Ectodermal cell (in vitro differentiated cells): ENCODE measurements around the gene BAZ2B.
A peak's percentile ranks its signal among the peaks of the same experiment; 100 is the strongest.

Experiments used
- H3K27ac ChIP-seq: 2 replicates; pipeline ENCODE4 v1.7.0; 2013; ENCODE audit warnings: mild to moderate bottlenecking, low read depth, low read length; ENCODE audit not compliant: insufficient read depth, poor library complexity, severe bottlenecking
- H3K27me3 ChIP-seq: 2 replicates; pipeline ENCODE4 v1.7.0; 2013; ENCODE audit warnings: mild to moderate bottlenecking, low read length; ENCODE audit not compliant: insufficient read depth, control insufficient read depth, poor library complexity, severe bottlenecking
- H3K36me3 ChIP-seq: one replicate; pipeline ENCODE4 v1.7.0; 2013; ENCODE audit warnings: low read length; ENCODE audit not compliant: control insufficient read depth, insufficient read depth
- H3K4me1 ChIP-seq: one replicate; pipeline ENCODE4 v1.7.0; 2013; ENCODE audit warnings: low read length; ENCODE audit not compliant: control insufficient read depth, insufficient read depth
- H3K4me3 ChIP-seq: 2 replicates; pipeline ENCODE4 v1.7.0; 2013; ENCODE audit warnings: low read depth, low read length, control low read depth; ENCODE audit not compliant: insufficient read depth
- H3K9me3 ChIP-seq: 2 replicates; pipeline ENCODE4 v1.7.0; 2013; ENCODE audit warnings: mild to moderate bottlenecking, low read length, moderate library complexity; ENCODE audit not compliant: control insufficient read depth
- WGBS, 2 experiments: methylation state at CpG; one replicate each; pipeline ENCODE4 v1.1.7; 2013; ENCODE audit warnings: missing lambda C conversion rate in 2 of 2; 5-methylcytosine and 5-hydroxymethylcytosine counted together

The BAZ2B gene

GRCh38 chr2:159285929-159286708, 330.2 kb downstream of the BAZ2B start, which contains the start of gene WDSUB1:
TSS of gene WDSUB1 (minus strand) at chr2:159286703. CDS start at chr2:159283069, 3,634 bp downstream.
- H3K36me3 ChIP-seq = no peaks in the 10 kb centered on the region
- no peaks in the 10 kb centered on the region for H3K9me3 ChIP-seq
- peak within 1 kb of the TSS; percentile 86 for H3K4me3 ChIP-seq
- H3K27me3 ChIP-seq = no peaks in the 10 kb centered on the region
- 2 to 3% methylated on average over 64 of the region's 64 CpGs for WGBS, 2 experiments
- peaks cover 8% of the 10 kb centered on the region for H3K4me1 ChIP-seq
- H3K27ac ChIP-seq = peak within 1 kb of the TSS; percentile 91

- Histone ChIP-seq H3K4me1 (peaks cover 8% of the 10 kb centered on the region), H3K36me3 (no peaks in the 10 kb centered on the region), H3K27ac (no peak overlapping the region), H3K27me3 (no peaks in the 10 kb centered on the region), H3K9me3 (no peaks in the 10 kb centered on the region), H3K4me3 (peak overlapping the region; percentile 86)
- WGBS, 2 experiments = 88 to 90% methylated on average over 11 of the region's 11 CpGs
Observed at GRCh38 chr2:159285433-159285832, 330.9 kb downstream of the BAZ2B start.

GRCh38 chr2:159283529-159283928, 332.8 kb downstream of the BAZ2B start:
- WGBS, 2 experiments = 70 to 79% methylated on average over 4 to 5 of the region's 6 CpGs
- no peaks in the 10 kb centered on the region for H3K27me3 ChIP-seq
- no peaks in the 10 kb centered on the region for H3K36me3 ChIP-seq
- H3K4me3 ChIP-seq = no peak overlapping the region
- no peaks in the 10 kb centered on the region for H3K9me3 ChIP-seq
- no peak overlapping the region for H3K27ac ChIP-seq
- H3K4me1 ChIP-seq = peaks cover 8% of the 10 kb centered on the region

- H3K27me3 ChIP-seq = no peaks in the 10 kb centered on the region
- no peak overlapping the region for H3K4me3 ChIP-seq
- H3K9me3 ChIP-seq = no peaks in the 10 kb centered on the region
- no peaks in the 10 kb centered on the region for H3K36me3 ChIP-seq
- peaks cover 4% of the 10 kb centered on the region for H3K4me1 ChIP-seq
- H3K27ac ChIP-seq = no peak overlapping the region
- WGBS, 2 experiments = 94 to 96% methylated on average over 4 of the region's 6 CpGs
Observed at GRCh38 chr2:159281002-159281401, 335.3 kb downstream of the BAZ2B start.

GRCh38 chr2:159279700-159280099, 336.6 kb downstream of the BAZ2B start:
- WGBS, 2 experiments = 88 to 97% methylated on average over 2 of the region's 2 CpGs
- no peaks in the 10 kb centered on the region for H3K4me1 ChIP-seq

GRCh38 chr2:159275111-159275510, 341.2 kb downstream of the BAZ2B start:
- no peaks in the 10 kb centered on the region for H3K9me3 ChIP-seq
- peaks cover 7% of the 10 kb centered on the region for H3K4me1 ChIP-seq
- H3K4me3 ChIP-seq = no peak overlapping the region
- no peaks in the 10 kb centered on the region for H3K36me3 ChIP-seq
- 100% methylated on average over 1 of the region's 1 CpG; no CpG with 5 or more reads in 1 of the 2 experiments for WGBS, 2 experiments
- no peak overlapping the region for H3K27ac ChIP-seq
- no peaks in the 10 kb centered on the region for H3K27me3 ChIP-seq

More at GRCh38 chr2:159279700-159280099, 336.6 kb downstream of the BAZ2B start:
- no peak overlapping the region for H3K27ac ChIP-seq
- no peaks in the 10 kb centered on the region for H3K9me3 ChIP-seq
- H3K4me3 ChIP-seq = no peak overlapping the region
- H3K27me3 ChIP-seq = no peaks in the 10 kb centered on the region
- H3K36me3 ChIP-seq = no peaks in the 10 kb centered on the region

GRCh38 chr2:159272156-159272555, 344.2 kb downstream of the BAZ2B start:
- no peaks in the 10 kb centered on the region for H3K27me3 ChIP-seq
- no peak overlapping the region for H3K4me3 ChIP-seq
- peak overlapping the region; percentile 50 for H3K27ac ChIP-seq
- H3K36me3 ChIP-seq = no peaks in the 10 kb centered on the region
- H3K9me3 ChIP-seq = no peaks in the 10 kb centered on the region
- H3K4me1 ChIP-seq = peaks cover 7% of the 10 kb centered on the region
- WGBS, 2 experiments = 76 to 80% methylated on average over 5 of the region's 5 CpGs

- H3K9me3 ChIP-seq = no peaks in the 10 kb centered on the region
- H3K4me3 ChIP-seq = no peak overlapping the region
- H3K36me3 ChIP-seq = no peaks in the 10 kb centered on the region
- H3K4me1 ChIP-seq = peaks cover 7% of the 10 kb centered on the region
- 94 to 96% methylated on average over 4 of the region's 4 CpGs for WGBS, 2 experiments
- H3K27ac ChIP-seq = no peak overlapping the region
- no peaks in the 10 kb centered on the region for H3K27me3 ChIP-seq
Observed at GRCh38 chr2:159270744-159271379, 345.5 kb downstream of the BAZ2B start.
